A549 (cell line): ENCODE measurements around the gene FNTB.

Source experiments
- CTCF ChIP-seq: fragments of >200 bp; sonication (Bioruptor Twin); formaldehyde crosslinking; IDR thresholded peaks from 3 replicates; pipeline ENCODE4 v1.5.1; 2016
- FOSL2 ChIP-seq, 2 experiments: fragments of 450-650 bp in 1 of 2; fragments of >200 bp in 1 of 2; sonication (Bioruptor Twin) in 1 of 2; formaldehyde crosslinking; IDR thresholded peaks; 2 replicates each; pipeline versions ENCODE4 v1.5.0 to v1.6.1; 2016 to 2020; ENCODE audit warnings: mild to moderate bottlenecking in 1 of 2, moderate library complexity in 1 of 2
- MAFK ChIP-seq: fragments of 450-650 bp; IDR thresholded peaks from 2 replicates; pipeline ENCODE4 v1.6.1; 2014; ENCODE audit not compliant: partially characterized antibody
- MYC ChIP-seq: IDR thresholded peaks from 2 replicates; pipeline ENCODE4 v1.6.1; 2012; ENCODE audit warnings: mild to moderate bottlenecking, inconsistent platforms, low read length, improper control_type of control experiment, borderline replicate concordance
- NFE2L2 ChIP-seq: fragments of 150-350 bp; conservative IDR thresholded peaks from 2 replicates; pipeline ENCODE4 v1.6.1; 2014; ENCODE audit warnings: low read length
- NPAS2 ChIP-seq: fragments of 250-450 bp; sonication (Bioruptor Pico); IDR thresholded peaks from 2 replicates; pipeline ENCODE4 v1.8.0; 2022; ENCODE audit warnings: mild to moderate bottlenecking, moderate library complexity, borderline replicate concordance
- POLR2A ChIP-seq: IDR thresholded peaks from 2 replicates; pipeline ENCODE4 v1.6.1; 2012; ENCODE audit warnings: mild to moderate bottlenecking, low read length
- POLR2AphosphoS2 ChIP-seq: conservative IDR thresholded peaks from 2 replicates; pipeline ENCODE4 v1.6.1; 2012; ENCODE audit warnings: low read length, improper control_type of control experiment, inconsistent platforms
- RFX5 ChIP-seq: fragments of 450-650 bp; IDR thresholded peaks from 2 replicates; pipeline ENCODE4 v1.7.1; 2014; ENCODE audit warnings: antibody characterized with exemption, mild to moderate bottlenecking, moderate library complexity
- ZSCAN20 ChIP-seq: fragments of 250-450 bp; sonication (Bioruptor Pico); IDR thresholded peaks from 2 replicates; pipeline ENCODE4 v1.8.0; 2022; ENCODE audit warnings: mild to moderate bottlenecking, moderate library complexity
- TF ChIP-seq, protein P1 (sequence below): fragments of 200-600 bp; sonication (generic); IDR thresholded peaks from 2 replicates; pipeline ENCODE4 v1.6.1; 2016; ENCODE audit warnings: antibody characterized with exemption, mild to moderate bottlenecking, moderate library complexity

- TF ChIP-seq POLR2A (no peak), ZSCAN20 (no peak), RFX5 (no peak), NPAS2 (CRISPR knock-in tag) (no peak), FOSL2 (IDR thresholded peaks at IDR 0.05) (no peak), FOSL2 (CRISPR knock-in tag; IDR thresholded peaks at IDR 0.05) (no peak), MYC (no peak), NFE2L2 (no peak), CTCF (no peak), POLR2AphosphoS2 (no peak), MAFK (no peak)
- TF ChIP-seq, protein P1, sequence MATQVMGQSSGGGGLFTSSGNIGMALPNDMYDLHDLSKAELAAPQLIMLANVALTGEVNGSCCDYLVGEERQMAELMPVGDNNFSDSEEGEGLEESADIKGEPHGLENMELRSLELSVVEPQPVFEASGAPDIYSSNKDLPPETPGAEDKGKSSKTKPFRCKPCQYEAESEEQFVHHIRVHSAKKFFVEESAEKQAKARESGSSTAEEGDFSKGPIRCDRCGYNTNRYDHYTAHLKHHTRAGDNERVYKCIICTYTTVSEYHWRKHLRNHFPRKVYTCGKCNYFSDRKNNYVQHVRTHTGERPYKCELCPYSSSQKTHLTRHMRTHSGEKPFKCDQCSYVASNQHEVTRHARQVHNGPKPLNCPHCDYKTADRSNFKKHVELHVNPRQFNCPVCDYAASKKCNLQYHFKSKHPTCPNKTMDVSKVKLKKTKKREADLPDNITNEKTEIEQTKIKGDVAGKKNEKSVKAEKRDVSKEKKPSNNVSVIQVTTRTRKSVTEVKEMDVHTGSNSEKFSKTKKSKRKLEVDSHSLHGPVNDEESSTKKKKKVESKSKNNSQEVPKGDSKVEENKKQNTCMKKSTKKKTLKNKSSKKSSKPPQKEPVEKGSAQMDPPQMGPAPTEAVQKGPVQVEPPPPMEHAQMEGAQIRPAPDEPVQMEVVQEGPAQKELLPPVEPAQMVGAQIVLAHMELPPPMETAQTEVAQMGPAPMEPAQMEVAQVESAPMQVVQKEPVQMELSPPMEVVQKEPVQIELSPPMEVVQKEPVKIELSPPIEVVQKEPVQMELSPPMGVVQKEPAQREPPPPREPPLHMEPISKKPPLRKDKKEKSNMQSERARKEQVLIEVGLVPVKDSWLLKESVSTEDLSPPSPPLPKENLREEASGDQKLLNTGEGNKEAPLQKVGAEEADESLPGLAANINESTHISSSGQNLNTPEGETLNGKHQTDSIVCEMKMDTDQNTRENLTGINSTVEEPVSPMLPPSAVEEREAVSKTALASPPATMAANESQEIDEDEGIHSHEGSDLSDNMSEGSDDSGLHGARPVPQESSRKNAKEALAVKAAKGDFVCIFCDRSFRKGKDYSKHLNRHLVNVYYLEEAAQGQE, result no peak
Observed at GRCh38 chr14:64938972-64939816, 47.5 kb upstream of the FNTB start.
